DND-41 (cell line): Measurements from ENCODE around the gene HES4.

ENCODE experiments used
- ATAC-seq: fragments of 200-7000 bp; cut with Tn5 transposase; 3 replicates; pipeline ENCODE4 v1.9.1; 2021; ENCODE audit warnings: low read depth; ENCODE audit not compliant: insufficient read depth
- DNase-seq: peaks from one replicate; pipeline ENCODE4 v3.0.0-alpha.2; 2020
- H2AFZ ChIP-seq: 2 replicates; pipeline ENCODE4 v1.6.0; 2012; ENCODE audit warnings: low read depth, low read length
- H3K27ac ChIP-seq: 2 replicates; pipeline ENCODE4 v1.5.1; 2012; ENCODE audit warnings: low read length, inconsistent platforms
- H3K27me3 ChIP-seq: fragments of 200-600 bp; sonication (generic); 2 replicates; pipeline ENCODE4 v1.6.0; 2012; ENCODE audit warnings: low read length, mild to moderate bottlenecking, inconsistent platforms; ENCODE audit not compliant: insufficient read depth, poor library complexity
- H3K36me3 ChIP-seq: 2 replicates; pipeline ENCODE4 v1.5.1; 2012; ENCODE audit warnings: low read length, inconsistent platforms; ENCODE audit not compliant: insufficient read depth
- H3K4me1 ChIP-seq: 2 replicates; pipeline ENCODE4 v1.5.1; 2012; ENCODE audit warnings: mild to moderate bottlenecking, low read length; ENCODE audit not compliant: insufficient read depth
- H3K4me2 ChIP-seq: 2 replicates; pipeline ENCODE4 v1.6.0; 2012; ENCODE audit warnings: mild to moderate bottlenecking, moderate library complexity, low read length, inconsistent platforms; ENCODE audit not compliant: insufficient read depth
- H3K4me3 ChIP-seq, 2 experiments: fragments of 200-600 bp in 1 of 2; shearing (Covaris generic) in 1 of 2; 2 replicates each; pipeline ENCODE4 v1.5.1; 2012 to 2016; ENCODE audit warnings: inconsistent platforms in 2 of 2, low read length in 2 of 2, mild to moderate bottlenecking in 2 of 2, low read depth in 1 of 2, moderate library complexity in 1 of 2
- H3K79me2 ChIP-seq: 2 replicates; pipeline ENCODE4 v1.6.0; 2012; ENCODE audit warnings: low read length, inconsistent platforms; ENCODE audit not compliant: insufficient read depth
- H3K9ac ChIP-seq: 2 replicates; pipeline ENCODE4 v1.6.0; 2012; ENCODE audit warnings: low read depth, mild to moderate bottlenecking, inconsistent platforms, low read length, moderate library complexity
- H3K9me3 ChIP-seq: 2 replicates; pipeline ENCODE4 v1.5.1; 2012; ENCODE audit warnings: low read length, moderate library complexity, mild to moderate bottlenecking, inconsistent platforms; ENCODE audit not compliant: insufficient read depth, severe bottlenecking
- H4K20me1 ChIP-seq: 2 replicates; pipeline ENCODE4 v1.6.0; 2012; ENCODE audit warnings: low read length; ENCODE audit not compliant: insufficient read depth
- CTCF ChIP-seq: IDR thresholded peaks from 2 replicates; pipeline ENCODE4 v1.5.1; 2012; ENCODE audit warnings: borderline replicate concordance, low read length, moderate library complexity, mild to moderate bottlenecking; ENCODE audit not compliant: poor library complexity, severe bottlenecking; ENCODE audit errors: extremely low read depth
- EZH2 ChIP-seq: IDR thresholded peaks from 3 replicates; pipeline ENCODE4 v1.6.1; 2012; ENCODE audit warnings: borderline replicate concordance, low read depth, mild to moderate bottlenecking, moderate library complexity, low read length, inconsistent platforms; ENCODE audit not compliant: severe bottlenecking

The HES4 gene

GRCh38 chr1:961132-961669 is 38.7 kb downstream of the HES4 start:
- Histone ChIP-seq H3K4me2 (peak overlapping the region; percentile 84), H3K36me3 (peaks cover 42% of the 10 kb centered on the region), H4K20me1 (peaks cover 31% of the 10 kb centered on the region), H3K79me2 (peaks cover 28% of the 10 kb centered on the region), H3K4me1 (peaks cover 43% of the 10 kb centered on the region), H3K4me3 (peak overlapping the region; percentile 39 to 88; a peak in 3 of 4 replicates), H3K27ac (no peak overlapping the region), H3K9me3 (no peaks in the 10 kb centered on the region), H2AFZ (peak overlapping the region; percentile 55; the same call in 1 of the 2 replicates), H3K9ac (peak overlapping the region; percentile 68), H3K27me3 (no peaks in the 10 kb centered on the region)
- ATAC-seq: no peak
- TF ChIP-seq EZH2 (no peak), CTCF (no peak)
- DNase-seq: no peak

DNA sequence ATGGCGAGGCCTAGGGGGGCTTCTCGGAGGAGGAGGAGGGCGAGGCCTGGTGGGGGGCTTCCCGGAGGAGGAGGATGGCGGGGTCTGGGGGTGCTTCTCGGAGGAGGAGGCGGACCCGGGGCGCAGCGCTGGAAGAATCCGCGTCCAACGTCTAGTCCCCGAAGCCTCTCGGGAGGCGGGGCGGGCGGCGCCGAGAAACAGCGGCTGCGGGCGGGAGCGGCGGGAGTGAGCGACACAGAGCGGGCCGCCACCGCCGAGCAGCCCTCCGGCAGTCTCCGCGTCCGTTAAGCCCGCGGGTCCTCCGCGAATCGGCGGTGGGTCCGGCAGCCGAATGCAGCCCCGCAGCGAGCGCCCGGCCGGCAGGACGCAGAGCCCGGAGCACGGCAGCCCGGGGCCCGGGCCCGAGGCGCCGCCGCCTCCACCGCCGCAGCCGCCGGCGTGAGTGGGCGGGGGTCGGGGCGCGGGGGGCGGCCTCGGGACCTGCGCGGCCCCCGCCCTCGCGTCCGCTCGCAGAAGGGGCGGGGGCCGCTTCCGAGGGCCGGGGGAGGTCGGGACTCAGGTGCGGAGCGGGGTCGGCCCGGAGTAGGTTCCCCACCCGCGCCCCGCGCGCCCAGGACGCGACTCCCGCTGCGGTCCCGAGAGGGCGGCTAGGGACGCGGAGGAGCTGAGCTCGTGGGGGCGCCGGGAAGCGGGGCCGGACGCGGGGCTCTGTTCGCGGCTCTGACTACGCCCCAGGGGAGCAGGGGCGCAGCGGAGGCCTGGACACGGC is 39.4 kb downstream of the HES4 start, which contains the start of gene KLHL17:
TSS of gene KLHL17 (plus strand) at position 222 of the 769 bp plus-strand sequence. CDS start at position 332, 110 bp downstream.
- Histone ChIP-seq H3K36me3 (peaks cover 48% of the 10 kb centered on the region), H3K4me2 (peak within 1 kb of the TSS; percentile 84), H3K79me2 (peaks cover 35% of the 10 kb centered on the region), H3K4me3 (peak within 1 kb of the TSS; percentile 69 to 88), H3K27me3 (no peaks in the 10 kb centered on the region), H3K9ac (peak within 1 kb of the TSS; percentile 68), H3K27ac (peak within 1 kb of the TSS; percentile 74), H3K9me3 (no peaks in the 10 kb centered on the region), H4K20me1 (peaks cover 33% of the 10 kb centered on the region), H2AFZ (peak within 1 kb of the TSS; percentile 76), H3K4me1 (peaks cover 41% of the 10 kb centered on the region)
- ATAC-seq: peak; percentile 74
- no peak for TF ChIP-seq CTCF
- TF ChIP-seq EZH2: no peak
- DNase-seq: peak; percentile 84

DNA sequence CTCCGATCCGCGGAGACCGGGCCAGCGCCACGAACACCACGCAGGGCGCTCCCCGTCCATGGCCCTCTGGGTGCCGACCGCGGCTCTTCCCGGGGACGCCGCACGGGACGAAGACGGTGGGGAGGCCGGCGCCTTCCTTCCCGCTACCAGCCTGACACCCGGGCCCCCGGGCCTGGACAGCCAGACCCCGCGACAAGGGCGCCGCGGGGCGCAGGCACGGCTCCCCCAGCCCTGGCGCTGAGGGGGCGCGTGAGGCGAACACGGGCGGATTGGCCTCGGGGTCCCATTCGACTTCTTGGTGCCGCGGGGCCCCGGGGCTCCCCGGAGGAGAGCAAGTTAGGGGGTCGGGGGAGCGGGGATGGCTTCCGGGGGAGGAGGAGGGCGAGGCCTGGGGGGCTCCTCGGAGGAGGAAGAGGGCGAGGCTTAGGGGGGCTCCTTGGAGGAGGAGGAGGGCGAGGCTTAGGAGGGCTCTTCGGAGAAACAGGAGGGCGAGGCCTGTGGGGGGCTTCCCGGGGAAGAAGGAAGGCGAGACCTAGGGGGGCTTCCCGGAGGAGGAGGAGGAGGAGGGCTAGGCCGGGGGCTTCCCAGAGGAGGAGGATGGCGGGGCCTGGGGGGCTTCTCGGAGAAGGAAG is 40.0 kb downstream of the HES4 start:
- DNase-seq: no peak
- H3K9ac ChIP-seq: peak overlapping the region; percentile 68
- H3K79me2 ChIP-seq: peaks cover 35% of the 10 kb centered on the region
- peak overlapping the region; percentile 74 for H3K27ac ChIP-seq
- ATAC-seq: peak; percentile 13; the same call in 2 of the 3 replicates
- no peaks in the 10 kb centered on the region for H3K9me3 ChIP-seq
- H4K20me1 ChIP-seq: peaks cover 38% of the 10 kb centered on the region; the same call in 1 of the 2 replicates
- peaks cover 49% of the 10 kb centered on the region for H3K36me3 ChIP-seq
- no peaks in the 10 kb centered on the region for H3K27me3 ChIP-seq
- H3K4me2 ChIP-seq: peak overlapping the region; percentile 84
- TF ChIP-seq EZH2: no peak
- TF ChIP-seq CTCF: no peak
- H3K4me1 ChIP-seq: peaks cover 41% of the 10 kb centered on the region
- H3K4me3 ChIP-seq: peak overlapping the region; percentile 69 to 88
- H2AFZ ChIP-seq: peak overlapping the region; percentile 76
